Measurements from ENCODE around the gene PABPN1.

Gene PABPN1

DNA sequence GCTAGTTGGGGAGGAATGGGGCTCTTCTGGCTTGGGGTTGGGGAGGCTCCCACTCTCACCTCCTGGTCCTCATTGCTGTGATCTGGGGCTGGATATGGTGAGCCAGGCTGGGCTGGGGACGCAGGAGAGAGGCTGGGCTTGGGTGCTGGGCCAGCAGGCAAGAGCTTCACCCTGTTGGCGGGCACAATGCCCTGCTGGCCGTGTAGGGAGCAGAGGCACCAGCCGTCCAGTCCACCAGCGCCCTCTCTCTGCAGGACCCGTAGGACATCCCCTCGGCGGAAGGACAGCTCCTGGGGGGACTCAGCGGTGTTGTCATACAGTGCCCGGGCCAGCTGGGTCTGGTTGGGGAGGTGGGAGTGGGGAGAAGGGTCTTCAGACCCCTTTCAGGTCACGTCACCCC lies 39.2 kb downstream of the PABPN1 start:
- Histone ChIP-seq H3K4me1 (ENCODE audit: insufficient read depth, low read length, severe bottlenecking) (no peaks in the 10 kb centered on the region), H3K4me2 (ENCODE audit: low read length) (no peak overlapping the region), H3K79me2 (ENCODE audit: insufficient read depth, low read length) (no peaks in the 10 kb centered on the region), H3K9me3 (ENCODE audit: low read length) (no peaks in the 10 kb centered on the region), H3K9ac (ENCODE audit: low read length) (no peak overlapping the region), H3K36me3 (ENCODE audit: insufficient read depth, low read length) (no peaks in the 10 kb centered on the region), H3K27ac (ENCODE audit: low read depth, low read length, poor library complexity, severe bottlenecking) (no peak overlapping the region), H2AFZ (ENCODE audit: low read length) (no peak overlapping the region), H3F3A (ENCODE audit: insufficient read depth, low read length) (no peaks in the 10 kb centered on the region), H3K4me3 (ENCODE audit: low read depth, low read length, poor library complexity, severe bottlenecking) (no peak overlapping the region), H4K20me1 (ENCODE audit: insufficient read depth, low read length) (no peaks in the 10 kb centered on the region), H3K9me2 (ENCODE audit: low read depth, low read length) (no peaks in the 10 kb centered on the region), H3K27me3 (ENCODE audit: insufficient read depth, low read length) (peaks cover 5% of the 10 kb centered on the region; the same call in 1 of the 2 replicates)
- TF ChIP-seq, protein P1, sequence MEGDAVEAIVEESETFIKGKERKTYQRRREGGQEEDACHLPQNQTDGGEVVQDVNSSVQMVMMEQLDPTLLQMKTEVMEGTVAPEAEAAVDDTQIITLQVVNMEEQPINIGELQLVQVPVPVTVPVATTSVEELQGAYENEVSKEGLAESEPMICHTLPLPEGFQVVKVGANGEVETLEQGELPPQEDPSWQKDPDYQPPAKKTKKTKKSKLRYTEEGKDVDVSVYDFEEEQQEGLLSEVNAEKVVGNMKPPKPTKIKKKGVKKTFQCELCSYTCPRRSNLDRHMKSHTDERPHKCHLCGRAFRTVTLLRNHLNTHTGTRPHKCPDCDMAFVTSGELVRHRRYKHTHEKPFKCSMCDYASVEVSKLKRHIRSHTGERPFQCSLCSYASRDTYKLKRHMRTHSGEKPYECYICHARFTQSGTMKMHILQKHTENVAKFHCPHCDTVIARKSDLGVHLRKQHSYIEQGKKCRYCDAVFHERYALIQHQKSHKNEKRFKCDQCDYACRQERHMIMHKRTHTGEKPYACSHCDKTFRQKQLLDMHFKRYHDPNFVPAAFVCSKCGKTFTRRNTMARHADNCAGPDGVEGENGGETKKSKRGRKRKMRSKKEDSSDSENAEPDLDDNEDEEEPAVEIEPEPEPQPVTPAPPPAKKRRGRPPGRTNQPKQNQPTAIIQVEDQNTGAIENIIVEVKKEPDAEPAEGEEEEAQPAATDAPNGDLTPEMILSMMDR (IDR thresholded peaks at IDR 0.05; ENCODE audit: low read length), result no peak
- TF ChIP-seq EZH2 (IDR thresholded peaks at IDR 0.05; ENCODE audit: borderline replicate concordance, low read length), result no peak

DNA sequence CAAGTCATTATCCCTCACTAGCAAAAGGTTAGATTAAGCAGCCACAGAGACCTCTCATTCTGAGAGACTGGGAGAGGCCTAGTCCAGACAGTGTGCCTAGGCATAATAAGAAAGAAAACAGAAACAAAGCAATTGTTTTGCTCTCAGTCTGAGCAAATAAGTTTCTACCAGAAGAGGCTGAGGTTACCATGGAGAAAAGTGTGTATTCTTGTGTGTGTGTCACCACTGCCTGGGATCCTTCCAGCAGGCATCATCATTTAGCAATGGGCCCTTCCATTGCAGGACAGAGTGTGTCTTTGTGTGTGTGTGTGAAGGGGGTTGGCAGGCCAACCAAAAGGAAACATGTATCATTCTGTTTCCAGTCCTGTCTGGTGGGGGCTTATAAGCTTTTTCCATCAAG lies 40.1 kb downstream of the PABPN1 start:
- H2AFZ ChIP-seq (ENCODE audit: low read length), result no peak overlapping the region
- no peak overlapping the region for H3K27ac ChIP-seq (ENCODE audit: low read depth, low read length, poor library complexity, severe bottlenecking)

DNA sequence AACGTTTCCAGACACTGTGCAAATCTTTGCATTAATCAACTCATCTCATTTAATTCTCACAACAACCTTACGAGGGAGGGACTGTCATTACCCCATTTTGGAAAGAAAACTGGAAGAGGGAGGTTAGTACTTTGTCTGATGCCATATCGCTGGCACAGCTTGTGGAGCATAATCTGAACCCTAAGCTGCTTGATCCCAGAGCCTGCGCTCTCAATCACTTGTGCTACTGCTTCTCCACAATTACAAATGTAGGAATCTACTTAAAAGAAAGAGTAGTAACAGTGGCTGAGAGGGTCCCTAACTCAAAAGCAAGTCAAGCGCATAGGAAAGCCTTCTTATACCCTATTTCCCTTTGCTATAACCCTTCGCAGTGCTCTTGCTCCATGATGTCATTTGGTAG lies 40.5 kb downstream of the PABPN1 start:
- Histone ChIP-seq H3K79me2 (ENCODE audit: insufficient read depth, low read length) (no peaks in the 10 kb centered on the region), H2AFZ (ENCODE audit: low read length) (no peak overlapping the region), H3K36me3 (ENCODE audit: insufficient read depth, low read length) (no peaks in the 10 kb centered on the region), H3K9me2 (ENCODE audit: low read depth, low read length) (no peaks in the 10 kb centered on the region), H3K4me1 (ENCODE audit: insufficient read depth, low read length, severe bottlenecking) (no peaks in the 10 kb centered on the region), H3F3A (ENCODE audit: insufficient read depth, low read length) (no peaks in the 10 kb centered on the region), H4K20me1 (ENCODE audit: insufficient read depth, low read length) (no peaks in the 10 kb centered on the region), H3K27ac (ENCODE audit: low read depth, low read length, poor library complexity, severe bottlenecking) (no peak overlapping the region), H3K4me2 (ENCODE audit: low read length) (no peak overlapping the region), H3K4me3 (ENCODE audit: low read depth, low read length, poor library complexity, severe bottlenecking) (no peak overlapping the region), H3K27me3 (ENCODE audit: insufficient read depth, low read length) (peaks cover 5% of the 10 kb centered on the region; the same call in 1 of the 2 replicates), H3K9me3 (ENCODE audit: low read length) (no peaks in the 10 kb centered on the region), H3K9ac (ENCODE audit: low read length) (no peak overlapping the region)
- no peak for TF ChIP-seq EZH2 (IDR thresholded peaks at IDR 0.05; ENCODE audit: borderline replicate concordance, low read length)
- TF ChIP-seq, protein P1 (IDR thresholded peaks at IDR 0.05; ENCODE audit: low read length), result no peak

More for the DNA sequence above, 40.1 kb downstream of the PABPN1 start:
- Histone ChIP-seq H3K36me3 (ENCODE audit: insufficient read depth, low read length) (no peaks in the 10 kb centered on the region), H3K27me3 (ENCODE audit: insufficient read depth, low read length) (peaks cover 5% of the 10 kb centered on the region; the same call in 1 of the 2 replicates), H3K9ac (ENCODE audit: low read length) (no peak overlapping the region), H4K20me1 (ENCODE audit: insufficient read depth, low read length) (no peaks in the 10 kb centered on the region), H3K79me2 (ENCODE audit: insufficient read depth, low read length) (no peaks in the 10 kb centered on the region), H3K9me3 (ENCODE audit: low read length) (no peaks in the 10 kb centered on the region), H3K4me2 (ENCODE audit: low read length) (no peak overlapping the region), H3K4me3 (ENCODE audit: low read depth, low read length, poor library complexity, severe bottlenecking) (no peak overlapping the region), H3K9me2 (ENCODE audit: low read depth, low read length) (no peaks in the 10 kb centered on the region), H3F3A (ENCODE audit: insufficient read depth, low read length) (no peaks in the 10 kb centered on the region), H3K4me1 (ENCODE audit: insufficient read depth, low read length, severe bottlenecking) (no peaks in the 10 kb centered on the region)
- TF ChIP-seq, protein P1 (IDR thresholded peaks at IDR 0.05; ENCODE audit: low read length), result no peak
- no peak for TF ChIP-seq EZH2 (IDR thresholded peaks at IDR 0.05; ENCODE audit: borderline replicate concordance, low read length)

All from OCI-LY1 (cell line).